Measurements from ENCODE around the gene NT5C1B. TPM values are rescaled to one million over a fixed set of nuclear protein-coding genes. Genes with fewer than 3 reads are reported as not detected.

NT5C1B gene
- total RNA-seq, 2 experiments from 2014 or later = not detected

DNA sequence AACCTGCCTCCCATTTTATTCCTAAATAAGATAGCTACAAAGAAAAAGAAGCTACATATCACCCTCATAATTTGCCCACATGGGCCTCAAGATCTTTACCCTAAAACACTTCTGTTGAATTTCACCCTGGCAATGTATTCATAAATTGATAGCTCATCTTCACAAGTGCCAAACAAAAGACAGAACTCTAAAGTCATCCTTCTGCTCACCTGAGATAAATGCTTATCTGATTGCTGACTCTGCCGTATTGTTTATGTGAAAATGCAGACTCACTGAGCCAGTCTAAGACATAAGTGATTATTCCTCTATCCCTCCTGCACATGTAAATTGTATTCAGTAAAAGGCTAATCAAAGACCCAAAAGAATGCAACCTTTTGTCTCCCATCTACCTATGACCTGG lies 30.9 kb downstream of the NT5C1B start:
- ChIA-PET CTCF (ENCODE audit: unreplicated experiment) (no interaction called here), POLR2A (interaction anchor here (0.6 to 2.6 kb wide), 4 partner anchors 9 to 171 kb away, joined by 3 to 11 read pairs (median 8); no protein-coding TSS in a partner anchor)
- H3K9me2 ChIP-seq (ENCODE audit: insufficient read depth, low read length) = no peaks in the 10 kb centered on the region
- DNase-seq (ENCODE audit: low spot score) = no peak
- H3K79me2 ChIP-seq (ENCODE audit: insufficient read depth, low read depth, low read length) = peaks cover 34% of the 10 kb centered on the region
- no peak overlapping the region for H2AFZ ChIP-seq (ENCODE audit: low read length)
- peaks cover 12% of the 10 kb centered on the region; the same call in 1 of the 2 replicates for H4K20me1 ChIP-seq (ENCODE audit: insufficient read depth, low read length)
- intact Hi-C loops (cut with micrococcal nuclease; ENCODE audit: unreplicated experiment) = no loop called here
- no TSS peak for BruUV-seq (replicated peaks)
- TF ChIP-seq CTCF (conservative IDR thresholded peaks at IDR 0.05; ENCODE audit: low read length) = no peak
- TF ChIP-seq EZH2phosphoT487 (IDR thresholded peaks at IDR 0.05; ENCODE audit: borderline replicate concordance, low read depth, low read length) = no peak
- H3K4me1 ChIP-seq (ENCODE audit: insufficient read depth, low read length, poor library complexity, severe bottlenecking) = peaks cover 24% of the 10 kb centered on the region
- H3K27ac ChIP-seq (ENCODE audit: low read depth, low read length, poor library complexity, severe bottlenecking) = no peak overlapping the region
- H3K36me3 ChIP-seq (ENCODE audit: insufficient read depth, low read length) = peaks cover 27% of the 10 kb centered on the region
- no peaks in the 10 kb centered on the region for H3K9me3 ChIP-seq (ENCODE audit: low read length)
- no peak overlapping the region for H3K4me3 ChIP-seq (ENCODE audit: low read depth, low read length, poor library complexity, severe bottlenecking)
- peak overlapping the region; percentile 71 for H3K4me2 ChIP-seq (ENCODE audit: low read length)

GRCh38 chr2:18557121-18557520 lies 32.2 kb downstream of the NT5C1B start:
- no peak for DNase-seq (ENCODE audit: low spot score)
- ChIA-PET POLR2A (interaction anchor here (1.6 kb wide), 1 partner anchor 10 kb away, joined by 11 read pairs; no protein-coding TSS in a partner anchor), CTCF (ENCODE audit: unreplicated experiment) (no interaction called here)
- peaks cover 41% of the 10 kb centered on the region for H3K36me3 ChIP-seq (ENCODE audit: insufficient read depth, low read length)
- H3K4me2 ChIP-seq (ENCODE audit: low read length) = no peak overlapping the region
- peaks cover 34% of the 10 kb centered on the region for H3K79me2 ChIP-seq (ENCODE audit: insufficient read depth, low read depth, low read length)
- intact Hi-C loops (cut with micrococcal nuclease; ENCODE audit: unreplicated experiment) = no loop called here
- H3K9me2 ChIP-seq (ENCODE audit: insufficient read depth, low read length) = no peaks in the 10 kb centered on the region
- no peaks in the 10 kb centered on the region for H3K9me3 ChIP-seq (ENCODE audit: low read length)
- peaks cover 24% of the 10 kb centered on the region for H3K4me1 ChIP-seq (ENCODE audit: insufficient read depth, low read length, poor library complexity, severe bottlenecking)
- no peak overlapping the region for H3K4me3 ChIP-seq (ENCODE audit: low read depth, low read length, poor library complexity, severe bottlenecking)
- no peak overlapping the region for H2AFZ ChIP-seq (ENCODE audit: low read length)
- peaks cover 12% of the 10 kb centered on the region; the same call in 1 of the 2 replicates for H4K20me1 ChIP-seq (ENCODE audit: insufficient read depth, low read length)
- TF ChIP-seq EZH2phosphoT487 (IDR thresholded peaks at IDR 0.05; ENCODE audit: borderline replicate concordance, low read depth, low read length) = no peak
- no peak for TF ChIP-seq CTCF (conservative IDR thresholded peaks at IDR 0.05; ENCODE audit: low read length)
- no peak overlapping the region for H3K27ac ChIP-seq (ENCODE audit: low read depth, low read length, poor library complexity, severe bottlenecking)
- BruUV-seq (replicated peaks) = no TSS peak

DNA sequence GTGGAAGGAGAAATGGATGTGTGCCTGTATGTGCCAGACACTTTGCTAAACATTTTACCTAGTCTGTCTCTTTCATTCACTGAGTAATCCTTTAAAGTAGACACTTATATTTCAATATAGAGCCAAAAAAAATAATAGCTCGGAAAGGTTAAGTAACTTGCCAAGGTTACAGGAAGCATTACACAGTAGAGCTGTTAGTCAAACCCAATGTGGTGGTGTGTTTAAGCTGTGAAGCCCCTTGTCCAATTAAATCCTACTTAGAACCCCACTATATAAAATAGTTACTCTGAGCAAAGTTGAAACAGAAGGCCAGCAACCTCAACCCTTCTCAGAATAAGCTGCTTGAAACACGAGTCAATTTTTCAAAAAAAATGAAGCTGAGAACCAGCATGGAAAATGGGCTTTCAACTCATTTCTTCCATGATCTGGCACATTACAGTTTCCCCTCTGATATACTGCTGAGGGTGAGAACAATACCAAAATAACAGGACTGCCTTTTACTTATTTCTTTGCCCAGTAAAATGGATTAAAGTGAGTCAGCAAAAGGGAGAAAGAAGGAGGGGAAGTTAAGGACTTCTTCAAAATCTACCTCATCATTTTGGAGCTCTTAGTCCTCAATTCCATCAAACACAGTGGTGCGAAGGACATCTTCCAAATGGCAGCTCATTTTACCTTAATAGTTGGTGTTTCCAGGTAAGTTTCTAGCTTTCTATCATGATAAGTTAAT lies 36.9 kb downstream of the NT5C1B start:
- H4K20me1 ChIP-seq (ENCODE audit: insufficient read depth, low read length) = peaks cover 11% of the 10 kb centered on the region; the same call in 1 of the 2 replicates
- POLR2A ChIA-PET = interaction anchor here (0.6 to 1.0 kb wide), 5 partner anchors 14 to 272 kb away, joined by 3 to 4 read pairs (median 3); no protein-coding TSS in a partner anchor
- no peak for TF ChIP-seq CTCF (conservative IDR thresholded peaks at IDR 0.05; ENCODE audit: low read length)
- no peak for TF ChIP-seq EZH2phosphoT487 (IDR thresholded peaks at IDR 0.05; ENCODE audit: borderline replicate concordance, low read depth, low read length)
- CTCF ChIA-PET (ENCODE audit: unreplicated experiment) = no interaction called here
- intact Hi-C loops (cut with micrococcal nuclease; ENCODE audit: unreplicated experiment) = no loop called here
- H2AFZ ChIP-seq (ENCODE audit: low read length) = no peak overlapping the region
- BruUV-seq (replicated peaks) = no TSS peak
- no peak overlapping the region for H3K4me2 ChIP-seq (ENCODE audit: low read length)
- H3K9me3 ChIP-seq (ENCODE audit: low read length) = no peaks in the 10 kb centered on the region
- H3K27ac ChIP-seq (ENCODE audit: low read depth, low read length, poor library complexity, severe bottlenecking) = no peak overlapping the region
- no peak overlapping the region for H3K4me3 ChIP-seq (ENCODE audit: low read depth, low read length, poor library complexity, severe bottlenecking)
- peaks cover 11% of the 10 kb centered on the region; the same call in 1 of the 2 replicates for H3K79me2 ChIP-seq (ENCODE audit: insufficient read depth, low read depth, low read length)
- H3K36me3 ChIP-seq (ENCODE audit: insufficient read depth, low read length) = peaks cover 44% of the 10 kb centered on the region
- no peaks in the 10 kb centered on the region for H3K4me1 ChIP-seq (ENCODE audit: insufficient read depth, low read length, poor library complexity, severe bottlenecking)
- DNase-seq (ENCODE audit: low spot score) = no peak
- H3K9me2 ChIP-seq (ENCODE audit: insufficient read depth, low read length) = no peaks in the 10 kb centered on the region; the same call in 1 of the 2 replicates
